Upper lobe of left lung (tissue), 4 donors: Measurements from ENCODE around the gene CD200R1.

Source experiments
- EP300 ChIP-seq, 4 donors: sonication (generic); formaldehyde crosslinking; IDR thresholded peaks; one replicate each; pipeline ENCODE4 v1.5.1; 2017; ENCODE audit warnings: antibody characterized with exemption in 4 of 4, control low read depth in 2 of 4
- POLR2A ChIP-seq, 4 donors: fragments of 450-650 bp; IDR thresholded peaks; one replicate each; pipeline ENCODE4 v1.5.1; 2016 to 2017; ENCODE audit warnings: antibody characterized with exemption in 4 of 4, mild to moderate bottlenecking in 2 of 4
- POLR2AphosphoS5 ChIP-seq, 2 donors: sonication (generic); formaldehyde crosslinking; IDR thresholded peaks; one replicate each; pipeline ENCODE4 v1.5.1; 2017; ENCODE audit warnings: antibody characterized with exemption in 2 of 2
- TF ChIP-seq, protein P1 (sequence below), 6 experiments: fragments of 450-650 bp in 4 of 6; fragments of 200-600 bp in 2 of 6; sonication (generic) in 2 of 6; IDR thresholded peaks; one replicate each; pipeline ENCODE4 v1.5.1; 2016 to 2019; ENCODE audit warnings: antibody characterized with exemption in 6 of 6

DNA sequence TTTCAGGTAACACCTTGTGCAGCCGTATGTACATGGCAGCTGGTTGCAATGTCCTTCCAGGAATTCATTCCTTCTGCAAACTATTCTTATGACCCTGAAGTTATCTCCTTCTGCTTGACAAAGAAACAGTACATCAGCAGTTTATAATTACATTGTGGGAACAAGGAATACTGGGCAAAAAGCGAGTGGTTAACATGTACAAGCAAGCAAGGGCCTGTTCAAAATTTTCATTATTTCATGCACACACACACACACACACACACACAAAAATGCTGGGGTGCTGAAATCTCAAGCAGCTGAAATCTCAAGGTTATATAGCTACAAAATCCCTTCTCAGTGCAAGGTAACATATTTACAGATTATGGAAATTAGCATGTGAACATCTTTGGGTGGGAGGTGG, 46.6 kb upstream of the CD200R1 start:
- TF ChIP-seq, protein P1, sequence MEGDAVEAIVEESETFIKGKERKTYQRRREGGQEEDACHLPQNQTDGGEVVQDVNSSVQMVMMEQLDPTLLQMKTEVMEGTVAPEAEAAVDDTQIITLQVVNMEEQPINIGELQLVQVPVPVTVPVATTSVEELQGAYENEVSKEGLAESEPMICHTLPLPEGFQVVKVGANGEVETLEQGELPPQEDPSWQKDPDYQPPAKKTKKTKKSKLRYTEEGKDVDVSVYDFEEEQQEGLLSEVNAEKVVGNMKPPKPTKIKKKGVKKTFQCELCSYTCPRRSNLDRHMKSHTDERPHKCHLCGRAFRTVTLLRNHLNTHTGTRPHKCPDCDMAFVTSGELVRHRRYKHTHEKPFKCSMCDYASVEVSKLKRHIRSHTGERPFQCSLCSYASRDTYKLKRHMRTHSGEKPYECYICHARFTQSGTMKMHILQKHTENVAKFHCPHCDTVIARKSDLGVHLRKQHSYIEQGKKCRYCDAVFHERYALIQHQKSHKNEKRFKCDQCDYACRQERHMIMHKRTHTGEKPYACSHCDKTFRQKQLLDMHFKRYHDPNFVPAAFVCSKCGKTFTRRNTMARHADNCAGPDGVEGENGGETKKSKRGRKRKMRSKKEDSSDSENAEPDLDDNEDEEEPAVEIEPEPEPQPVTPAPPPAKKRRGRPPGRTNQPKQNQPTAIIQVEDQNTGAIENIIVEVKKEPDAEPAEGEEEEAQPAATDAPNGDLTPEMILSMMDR (IDR thresholded peaks at IDR 0.05): no peak
- TF ChIP-seq POLR2A (IDR thresholded peaks at IDR 0.05) (no peak), EP300 (IDR thresholded peaks at IDR 0.05) (no peak), POLR2AphosphoS5 (IDR thresholded peaks at IDR 0.05) (no peak)
